Type B pancreatic cell (in vitro differentiated cells): ENCODE data around the gene SNX15. TPM values are rescaled to one million over a fixed set of nuclear protein-coding genes. Genes with fewer than 3 reads are reported as not detected.
"Not testable (repeated sequence)": the region's sequence is repeated elsewhere in the genome, so short reads cannot be mapped to it uniquely, and the experiment has no call there.

Experiments
- DNase-seq: peaks from one replicate; pipeline ENCODE4 v3.0.0; 2021; ENCODE audit warnings: mixed read lengths; ENCODE audit not compliant: unreplicated experiment; ENCODE audit errors: extremely low spot score
- H3K27ac Mint-ChIP-seq: 2 replicates; pipeline ENCODE4 v1.8.0; 2021; ENCODE audit warnings: mild to moderate bottlenecking, mixed read lengths
- H3K27me3 Mint-ChIP-seq: 2 replicates; pipeline ENCODE4 v1.8.0; 2021; ENCODE audit warnings: mixed read lengths
- H3K36me3 Mint-ChIP-seq: 2 replicates; pipeline ENCODE4 v1.8.0; 2021; ENCODE audit warnings: mixed read lengths
- H3K4me1 Mint-ChIP-seq: one replicate; pipeline ENCODE4 v1.8.0; 2021; ENCODE audit warnings: mixed read lengths; ENCODE audit not compliant: unreplicated experiment
- H3K4me3 Mint-ChIP-seq: 2 replicates; pipeline ENCODE4 v1.8.0; 2021; ENCODE audit warnings: mild to moderate bottlenecking, mixed read lengths
- H3K9me3 Mint-ChIP-seq: 2 replicates; pipeline ENCODE4 v1.8.0; 2021; ENCODE audit warnings: mixed read lengths
- total RNA-seq: library from RNA; stranded (reverse); gene quantifications from 2 replicates; pipeline ENCODE4 v1.2.1, GENCODE V29; 2021; ENCODE audit warnings: low replicate concordance
- TF ChIP-seq, protein P1 (sequence below): fragments of 200-600 bp; sonication (generic); conservative IDR thresholded peaks from 2 replicates; pipeline ENCODE4 v1.5.0; 2021; ENCODE audit warnings: antibody characterized with exemption, mild to moderate bottlenecking

SNX15 gene
- total RNA-seq, 1 donor from 2014 or later, result 25.3 TPM

GRCh38 chr11:65019824-65020223, 7.4 kb upstream of the SNX15 start:
- no peak for DNase-seq
- no peak overlapping the region for H3K27ac Mint-ChIP-seq
- H3K9me3 Mint-ChIP-seq, result no peaks in the 10 kb centered on the region
- peaks cover 19% of the 10 kb centered on the region for H3K36me3 Mint-ChIP-seq
- TF ChIP-seq, protein P1, sequence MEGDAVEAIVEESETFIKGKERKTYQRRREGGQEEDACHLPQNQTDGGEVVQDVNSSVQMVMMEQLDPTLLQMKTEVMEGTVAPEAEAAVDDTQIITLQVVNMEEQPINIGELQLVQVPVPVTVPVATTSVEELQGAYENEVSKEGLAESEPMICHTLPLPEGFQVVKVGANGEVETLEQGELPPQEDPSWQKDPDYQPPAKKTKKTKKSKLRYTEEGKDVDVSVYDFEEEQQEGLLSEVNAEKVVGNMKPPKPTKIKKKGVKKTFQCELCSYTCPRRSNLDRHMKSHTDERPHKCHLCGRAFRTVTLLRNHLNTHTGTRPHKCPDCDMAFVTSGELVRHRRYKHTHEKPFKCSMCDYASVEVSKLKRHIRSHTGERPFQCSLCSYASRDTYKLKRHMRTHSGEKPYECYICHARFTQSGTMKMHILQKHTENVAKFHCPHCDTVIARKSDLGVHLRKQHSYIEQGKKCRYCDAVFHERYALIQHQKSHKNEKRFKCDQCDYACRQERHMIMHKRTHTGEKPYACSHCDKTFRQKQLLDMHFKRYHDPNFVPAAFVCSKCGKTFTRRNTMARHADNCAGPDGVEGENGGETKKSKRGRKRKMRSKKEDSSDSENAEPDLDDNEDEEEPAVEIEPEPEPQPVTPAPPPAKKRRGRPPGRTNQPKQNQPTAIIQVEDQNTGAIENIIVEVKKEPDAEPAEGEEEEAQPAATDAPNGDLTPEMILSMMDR, result no peak
- H3K27me3 Mint-ChIP-seq, result no peaks in the 10 kb centered on the region
- H3K4me1 Mint-ChIP-seq, result peaks cover 8% of the 10 kb centered on the region
- no peak overlapping the region for H3K4me3 Mint-ChIP-seq

DNA sequence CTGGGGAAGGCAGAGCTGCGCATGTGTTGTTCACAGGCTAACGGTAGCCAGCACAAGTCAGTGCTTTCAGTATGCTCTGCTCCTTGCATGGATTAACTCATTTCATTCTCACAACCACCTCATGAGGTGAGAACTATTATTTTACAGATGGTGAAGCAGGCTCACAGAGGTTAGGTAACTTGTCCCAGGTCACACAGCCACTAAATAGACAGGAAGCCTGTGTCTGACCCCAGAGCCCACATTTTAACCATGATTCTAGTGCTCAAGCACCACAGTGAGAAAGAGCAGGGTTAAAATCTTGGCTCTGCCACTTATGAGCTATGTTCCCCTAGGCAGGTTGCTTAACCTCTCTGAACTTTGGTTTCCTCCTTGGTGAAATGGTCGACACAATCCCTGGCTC, 6.2 kb upstream of the SNX15 start:
- no peaks in the 10 kb centered on the region for H3K27me3 Mint-ChIP-seq
- TF ChIP-seq, protein P1, result no peak
- peaks cover 8% of the 10 kb centered on the region for H3K4me1 Mint-ChIP-seq
- H3K36me3 Mint-ChIP-seq, result peaks cover 19% of the 10 kb centered on the region
- no peaks in the 10 kb centered on the region for H3K9me3 Mint-ChIP-seq
- H3K27ac Mint-ChIP-seq, result no peak overlapping the region
- no peak for DNase-seq
- no peak overlapping the region for H3K4me3 Mint-ChIP-seq

DNA sequence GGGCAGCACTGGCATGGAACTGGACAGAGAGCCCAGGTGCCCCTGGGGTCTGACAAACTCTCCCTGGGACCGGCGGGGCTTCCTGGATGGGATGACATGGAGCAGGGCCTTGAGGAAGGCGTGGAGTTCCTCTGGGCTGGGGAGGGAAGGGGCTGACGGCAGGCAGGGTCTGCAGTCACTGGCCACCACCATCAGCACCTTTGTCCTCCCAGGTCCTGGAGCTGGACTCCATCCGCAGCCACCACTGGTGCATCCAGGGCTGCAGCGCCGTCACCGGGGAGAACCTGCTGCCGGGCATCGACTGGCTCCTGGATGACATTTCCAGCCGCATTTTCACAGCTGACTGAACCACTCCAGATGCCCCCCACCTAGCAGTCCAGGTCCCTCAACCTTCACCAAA, 5.7 kb upstream of the SNX15 start:
- no peak overlapping the region for H3K27ac Mint-ChIP-seq

GRCh38 chr11:65023502-65023901, 3.7 kb upstream of the SNX15 start:
- not testable (repeated sequence) for H3K27ac Mint-ChIP-seq, DNase-seq, H3K36me3 Mint-ChIP-seq, H3K27me3 Mint-ChIP-seq, H3K4me3 Mint-ChIP-seq, H3K9me3 Mint-ChIP-seq
- peaks cover 12% of the 10 kb centered on the region for H3K4me1 Mint-ChIP-seq

More for the DNA sequence above, 5.7 kb upstream of the SNX15 start:
- no peak for DNase-seq
- H3K4me1 Mint-ChIP-seq, result peaks cover 5% of the 10 kb centered on the region
- H3K36me3 Mint-ChIP-seq, result peaks cover 15% of the 10 kb centered on the region
- no peak overlapping the region for H3K4me3 Mint-ChIP-seq
- no peaks in the 10 kb centered on the region for H3K27me3 Mint-ChIP-seq
- TF ChIP-seq, protein P1, result no peak
- H3K9me3 Mint-ChIP-seq, result no peaks in the 10 kb centered on the region

DNA sequence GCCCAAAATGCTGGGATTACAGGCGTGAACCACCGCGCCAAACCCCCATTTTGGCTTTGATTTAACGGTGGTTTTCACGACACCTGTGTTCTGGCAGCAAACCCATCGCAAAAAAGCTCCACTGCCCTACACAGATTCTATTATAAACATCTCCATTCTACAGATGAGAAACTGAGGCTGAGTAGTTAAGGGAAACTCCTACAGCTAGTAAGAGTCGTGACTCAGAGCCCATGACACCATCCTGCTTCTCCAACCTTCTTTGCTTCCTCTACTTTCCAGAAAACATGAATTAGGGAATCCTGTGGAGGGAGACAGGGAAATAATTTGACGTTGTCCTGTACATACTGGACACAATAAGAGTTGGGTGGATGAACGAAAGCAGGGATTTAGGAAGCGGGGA, 429 bp upstream of the SNX15 start:
- H3K27me3 Mint-ChIP-seq, result no peaks in the 10 kb centered on the region
- peak overlapping the region; percentile 91 for H3K4me3 Mint-ChIP-seq
- TF ChIP-seq, protein P1, result no peak
- no peaks in the 10 kb centered on the region for H3K9me3 Mint-ChIP-seq
- no peak for DNase-seq
- H3K36me3 Mint-ChIP-seq, result peaks cover 5% of the 10 kb centered on the region
- H3K27ac Mint-ChIP-seq, result peak overlapping the region; percentile 85
- peaks cover 12% of the 10 kb centered on the region for H3K4me1 Mint-ChIP-seq

GRCh38 chr11:65032216-65032615, 5.0 kb downstream of the SNX15 start:
- TF ChIP-seq, protein P1, result no peak
- H3K36me3 Mint-ChIP-seq, result no peaks in the 10 kb centered on the region
- no peak overlapping the region for H3K27ac Mint-ChIP-seq
- peaks cover 7% of the 10 kb centered on the region for H3K4me1 Mint-ChIP-seq
- no peak for DNase-seq
- no peak overlapping the region for H3K4me3 Mint-ChIP-seq
- no peaks in the 10 kb centered on the region for H3K27me3 Mint-ChIP-seq
- no peaks in the 10 kb centered on the region for H3K9me3 Mint-ChIP-seq
